ENCODE measurements around the gene CDKL1.
"Not testable (repeated sequence)": the region's sequence is repeated elsewhere in the genome, so short reads cannot be mapped to it uniquely, and the experiment has no call there.

CDKL1 gene

DNA sequence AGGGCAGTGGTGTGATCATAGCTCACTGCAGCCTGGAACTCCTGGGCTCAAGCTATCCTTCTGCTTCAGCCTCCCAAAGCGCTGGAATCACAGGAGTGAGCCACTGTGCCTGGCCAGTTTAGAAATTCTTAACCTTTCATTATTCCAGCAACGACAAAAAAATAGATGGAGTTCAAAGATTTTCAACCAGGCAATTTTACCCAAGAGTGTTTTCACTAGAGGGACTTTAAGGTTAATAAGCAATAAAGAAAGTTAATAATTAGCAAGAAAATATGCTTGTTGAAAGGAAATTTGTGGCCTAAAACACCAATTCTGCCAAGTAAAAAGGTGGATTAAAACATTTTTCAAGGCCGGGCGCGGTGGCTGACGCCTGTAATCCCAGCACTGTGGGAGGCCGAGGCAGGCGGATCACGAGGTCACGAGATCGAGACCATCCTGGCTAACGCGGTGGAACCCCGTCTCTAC lies 14.8 kb downstream of the CDKL1 start:
- Histone ChIP-seq H3K36me3 (ENCODE audit: control insufficient read depth, insufficient read depth, low read length) (no peaks in the 10 kb centered on the region), H3K27me3 (ENCODE audit: control insufficient read depth, insufficient read depth, low read length) (no peaks in the 10 kb centered on the region), H3K9ac (ENCODE audit: low read length) (no peak overlapping the region), H3K9me3 (ENCODE audit: control insufficient read depth, low read length) (no peaks in the 10 kb centered on the region), H3K4me1 (ENCODE audit: control insufficient read depth, insufficient read depth, low read length) (peaks cover 17% of the 10 kb centered on the region), H3K4me3 (ENCODE audit: low read length) (no peak overlapping the region)

GRCh38 chr14:50381008-50381407 lies 15.7 kb downstream of the CDKL1 start:
- H3K4me1 ChIP-seq (ENCODE audit: control insufficient read depth, insufficient read depth, low read length) = peaks cover 20% of the 10 kb centered on the region
- no peak overlapping the region for H3K9ac ChIP-seq (ENCODE audit: low read length)
- no peaks in the 10 kb centered on the region for H3K27me3 ChIP-seq (ENCODE audit: control insufficient read depth, insufficient read depth, low read length)

DNA sequence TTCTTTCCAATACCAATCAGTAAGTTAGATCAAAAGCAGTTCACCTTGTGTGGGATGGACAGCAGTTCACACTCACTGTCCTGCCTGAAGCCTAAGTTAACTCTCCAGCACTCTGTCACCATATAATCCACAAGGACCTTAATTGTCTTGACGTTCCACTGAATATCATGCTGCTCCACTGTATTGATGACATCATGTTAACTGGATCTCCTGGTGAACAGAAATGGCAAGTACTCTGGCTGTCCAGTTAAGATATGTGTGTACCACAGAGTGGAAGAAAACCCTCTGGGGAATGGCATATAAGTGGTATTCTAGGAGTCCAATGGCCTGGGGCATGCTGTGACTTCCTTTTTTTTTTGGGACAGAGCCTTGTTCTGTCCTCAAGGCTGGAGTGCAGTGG lies 16.2 kb downstream of the CDKL1 start:
- Histone ChIP-seq H3K4me1 (ENCODE audit: control insufficient read depth, insufficient read depth, low read length) (peaks cover 20% of the 10 kb centered on the region), H3K36me3 (ENCODE audit: control insufficient read depth, insufficient read depth, low read length) (no peaks in the 10 kb centered on the region), H3K9me3 (ENCODE audit: control insufficient read depth, low read length) (no peaks in the 10 kb centered on the region), H3K9ac (ENCODE audit: low read length) (no peak overlapping the region), H3K4me3 (ENCODE audit: low read length) (no peak overlapping the region), H3K27me3 (ENCODE audit: control insufficient read depth, insufficient read depth, low read length) (no peaks in the 10 kb centered on the region)

More at GRCh38 chr14:50381008-50381407, 15.7 kb downstream of the CDKL1 start:
- Histone ChIP-seq H3K36me3 (ENCODE audit: control insufficient read depth, insufficient read depth, low read length) (no peaks in the 10 kb centered on the region), H3K4me3 (ENCODE audit: low read length) (no peak overlapping the region), H3K9me3 (ENCODE audit: control insufficient read depth, low read length) (no peaks in the 10 kb centered on the region)

GRCh38 chr14:50379563-50379962 lies 17.1 kb downstream of the CDKL1 start:
- Histone ChIP-seq H3K9me3 (ENCODE audit: control insufficient read depth, low read length) (no peaks in the 10 kb centered on the region), H3K4me1 (ENCODE audit: control insufficient read depth, insufficient read depth, low read length) (peaks cover 20% of the 10 kb centered on the region), H3K4me3 (ENCODE audit: low read length) (no peak overlapping the region), H3K9ac (ENCODE audit: low read length) (no peak overlapping the region), H3K36me3 (ENCODE audit: control insufficient read depth, insufficient read depth, low read length) (no peaks in the 10 kb centered on the region), H3K27me3 (ENCODE audit: control insufficient read depth, insufficient read depth, low read length) (no peaks in the 10 kb centered on the region)

DNA sequence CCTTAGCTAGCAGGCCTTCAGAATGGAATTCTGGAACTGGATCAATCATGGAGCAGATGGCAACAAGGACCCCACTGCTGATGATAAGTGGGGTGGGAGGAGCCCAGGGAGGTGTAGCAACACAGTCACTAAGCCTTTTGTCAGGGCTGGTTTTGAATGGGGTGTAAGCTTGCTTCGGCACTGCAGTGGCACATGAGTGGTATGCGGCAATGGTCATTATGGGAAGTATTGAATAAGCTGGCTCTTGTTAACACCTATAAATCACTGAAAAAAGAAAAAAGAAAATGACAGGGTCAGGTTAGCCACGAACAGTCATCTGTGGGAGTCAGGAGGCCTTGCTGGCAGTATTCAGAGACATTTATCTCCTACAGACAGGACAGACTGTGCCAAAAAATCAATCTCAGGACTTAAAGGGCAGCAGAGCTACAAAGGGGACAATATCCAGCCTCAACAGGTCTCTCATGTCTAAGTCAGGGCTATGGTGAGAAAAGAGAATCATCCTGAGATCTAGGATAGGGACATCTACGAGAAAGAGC lies 19.1 kb downstream of the CDKL1 start:
- peaks cover 12% of the 10 kb centered on the region for H3K4me1 ChIP-seq (ENCODE audit: control insufficient read depth, insufficient read depth, low read length)
- no peak overlapping the region for H3K9ac ChIP-seq (ENCODE audit: low read length)
- H3K36me3 ChIP-seq (ENCODE audit: control insufficient read depth, insufficient read depth, low read length) = no peaks in the 10 kb centered on the region
- H3K4me3 ChIP-seq (ENCODE audit: low read length) = no peak overlapping the region
- no peaks in the 10 kb centered on the region for H3K9me3 ChIP-seq (ENCODE audit: control insufficient read depth, low read length)
- no peaks in the 10 kb centered on the region for H3K27me3 ChIP-seq (ENCODE audit: control insufficient read depth, insufficient read depth, low read length)

- no peaks in the 10 kb centered on the region for H3K9me3 ChIP-seq (ENCODE audit: control insufficient read depth, low read length)
- peaks cover 12% of the 10 kb centered on the region for H3K4me1 ChIP-seq (ENCODE audit: control insufficient read depth, insufficient read depth, low read length)
- H3K27me3 ChIP-seq (ENCODE audit: control insufficient read depth, insufficient read depth, low read length) = no peaks in the 10 kb centered on the region
- H3K36me3 ChIP-seq (ENCODE audit: control insufficient read depth, insufficient read depth, low read length) = no peaks in the 10 kb centered on the region
- no peak overlapping the region for H3K9ac ChIP-seq (ENCODE audit: low read length)
- no peak overlapping the region for H3K4me3 ChIP-seq (ENCODE audit: low read length)
Observed at GRCh38 chr14:50375760-50376159, 20.9 kb downstream of the CDKL1 start.

DNA sequence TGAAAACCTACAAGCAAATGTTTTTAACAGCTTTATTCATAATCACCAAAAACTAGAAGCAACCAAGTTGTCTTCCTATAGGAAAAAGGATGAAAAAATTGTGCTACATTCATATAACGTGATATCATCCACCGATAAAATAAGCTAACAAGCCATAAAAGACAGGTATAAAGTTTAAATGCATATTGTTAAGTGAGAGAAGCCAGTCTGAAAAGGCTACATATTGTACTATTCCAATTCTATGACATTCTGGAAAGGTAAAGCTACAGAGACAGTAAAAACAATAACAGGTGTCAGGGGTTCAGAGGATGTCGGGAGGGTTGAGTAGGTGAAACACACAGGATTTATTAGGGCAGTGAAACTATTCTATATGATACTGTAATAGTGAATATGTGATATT lies 22.7 kb downstream of the CDKL1 start:
- Histone ChIP-seq H3K27me3 (ENCODE audit: control insufficient read depth, insufficient read depth, low read length) (no peaks in the 10 kb centered on the region), H3K4me3 (ENCODE audit: low read length) (no peak overlapping the region), H3K36me3 (ENCODE audit: control insufficient read depth, insufficient read depth, low read length) (no peaks in the 10 kb centered on the region), H3K9me3 (ENCODE audit: control insufficient read depth, low read length) (no peaks in the 10 kb centered on the region), H3K9ac (ENCODE audit: low read length) (no peak overlapping the region), H3K4me1 (ENCODE audit: control insufficient read depth, insufficient read depth, low read length) (peaks cover 15% of the 10 kb centered on the region)

GRCh38 chr14:50371546-50371945 lies 25.1 kb downstream of the CDKL1 start:
- H3K4me3 ChIP-seq (ENCODE audit: low read length) = no peak overlapping the region
- peaks cover 14% of the 10 kb centered on the region for H3K4me1 ChIP-seq (ENCODE audit: control insufficient read depth, insufficient read depth, low read length)
- no peaks in the 10 kb centered on the region for H3K9me3 ChIP-seq (ENCODE audit: control insufficient read depth, low read length)
- no peaks in the 10 kb centered on the region for H3K27me3 ChIP-seq (ENCODE audit: control insufficient read depth, insufficient read depth, low read length)
- no peak overlapping the region for H3K9ac ChIP-seq (ENCODE audit: low read length)
- H3K36me3 ChIP-seq (ENCODE audit: control insufficient read depth, insufficient read depth, low read length) = no peaks in the 10 kb centered on the region

GRCh38 chr14:50366589-50366988 lies 30.1 kb downstream of the CDKL1 start:
- Histone ChIP-seq H3K9me3 (ENCODE audit: control insufficient read depth, low read length) (no peaks in the 10 kb centered on the region), H3K9ac (ENCODE audit: low read length) (peak overlapping the region; percentile 33), H3K36me3 (ENCODE audit: control insufficient read depth, insufficient read depth, low read length) (no peaks in the 10 kb centered on the region), H3K4me1 (ENCODE audit: control insufficient read depth, insufficient read depth, low read length) (peaks cover 44% of the 10 kb centered on the region), H3K4me3 (ENCODE audit: low read length) (no peak overlapping the region), H3K27me3 (ENCODE audit: control insufficient read depth, insufficient read depth, low read length) (no peaks in the 10 kb centered on the region)

DNA sequence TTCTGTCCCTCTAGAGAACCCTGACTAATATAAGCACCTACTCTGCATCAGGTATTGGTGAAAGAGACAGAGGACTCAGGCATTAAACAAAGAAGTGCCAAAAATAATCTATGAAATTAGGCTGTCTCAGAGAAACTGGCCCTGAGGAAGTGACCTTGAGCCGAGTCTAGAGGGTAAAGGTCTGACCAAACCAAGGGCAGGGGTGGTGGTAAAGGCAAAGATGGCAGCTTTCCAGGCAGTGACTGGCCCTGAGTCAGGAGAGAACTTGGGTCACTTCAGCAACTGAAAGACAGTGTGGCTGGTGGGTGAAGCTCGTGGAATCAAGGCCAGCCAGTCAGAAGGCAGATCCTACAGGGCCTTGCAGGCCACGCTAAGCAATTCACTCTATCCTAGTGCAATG lies 30.6 kb downstream of the CDKL1 start:
- H3K9me3 ChIP-seq (ENCODE audit: control insufficient read depth, low read length) = no peaks in the 10 kb centered on the region
- no peaks in the 10 kb centered on the region for H3K27me3 ChIP-seq (ENCODE audit: control insufficient read depth, insufficient read depth, low read length)
- no peaks in the 10 kb centered on the region for H3K36me3 ChIP-seq (ENCODE audit: control insufficient read depth, insufficient read depth, low read length)
- H3K4me1 ChIP-seq (ENCODE audit: control insufficient read depth, insufficient read depth, low read length) = peaks cover 44% of the 10 kb centered on the region
- H3K4me3 ChIP-seq (ENCODE audit: low read length) = no peak overlapping the region
- H3K9ac ChIP-seq (ENCODE audit: low read length) = peak overlapping the region; percentile 33

DNA sequence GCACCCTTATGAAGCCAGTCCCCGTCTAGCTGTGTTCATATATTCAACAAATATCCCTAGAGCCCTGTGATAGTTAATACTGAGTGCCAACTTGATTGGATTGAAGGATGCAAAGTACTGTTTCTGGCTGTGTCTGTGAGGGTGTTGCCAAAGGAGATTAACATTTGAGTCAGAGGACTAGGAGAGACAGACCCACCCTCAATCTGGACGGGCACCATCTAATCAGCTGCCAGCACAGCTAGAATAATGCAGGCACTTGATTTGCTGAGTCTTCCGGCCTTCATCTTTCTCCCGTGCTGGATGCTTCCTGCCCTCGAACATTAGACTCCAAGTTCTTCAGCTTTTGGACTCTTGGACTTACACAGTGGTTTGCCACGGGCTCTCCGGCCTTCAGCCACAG lies 31.1 kb downstream of the CDKL1 start:
- H3K27me3 ChIP-seq (ENCODE audit: control insufficient read depth, insufficient read depth, low read length); H3K9me3 ChIP-seq (ENCODE audit: control insufficient read depth, low read length); H3K36me3 ChIP-seq (ENCODE audit: control insufficient read depth, insufficient read depth, low read length); H3K4me3 ChIP-seq (ENCODE audit: low read length): not testable (repeated sequence)
- peak overlapping the region; percentile 33 for H3K9ac ChIP-seq (ENCODE audit: low read length)
- peaks cover 44% of the 10 kb centered on the region for H3K4me1 ChIP-seq (ENCODE audit: control insufficient read depth, insufficient read depth, low read length)

DNA sequence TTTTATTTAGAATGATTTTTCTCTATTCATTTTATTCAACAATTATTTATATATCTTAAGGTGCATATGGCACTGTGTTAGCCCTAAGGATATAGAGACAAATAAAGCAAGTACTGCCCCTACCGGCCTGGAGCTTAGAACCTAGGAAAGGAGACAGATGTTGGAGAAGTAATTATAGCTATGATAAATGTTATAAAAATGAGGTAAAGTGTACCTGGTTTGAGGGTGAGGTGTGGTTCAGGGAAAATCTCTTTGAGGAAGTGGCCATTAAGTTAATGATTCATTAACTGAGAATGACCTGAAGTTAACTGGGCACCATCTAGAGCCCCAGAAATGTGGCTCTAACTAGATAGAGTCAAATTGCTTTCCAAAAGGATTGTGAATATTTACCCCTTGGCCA lies 31.9 kb downstream of the CDKL1 start:
- no peaks in the 10 kb centered on the region for H3K27me3 ChIP-seq (ENCODE audit: control insufficient read depth, insufficient read depth, low read length)
- peaks cover 44% of the 10 kb centered on the region for H3K4me1 ChIP-seq (ENCODE audit: control insufficient read depth, insufficient read depth, low read length)
- no peak overlapping the region for H3K4me3 ChIP-seq (ENCODE audit: low read length)
- no peaks in the 10 kb centered on the region for H3K9me3 ChIP-seq (ENCODE audit: control insufficient read depth, low read length)
- no peaks in the 10 kb centered on the region for H3K36me3 ChIP-seq (ENCODE audit: control insufficient read depth, insufficient read depth, low read length)
- H3K9ac ChIP-seq (ENCODE audit: low read length) = no peak overlapping the region

- H3K4me3 ChIP-seq (ENCODE audit: low read length) = no peak overlapping the region
- no peaks in the 10 kb centered on the region for H3K9me3 ChIP-seq (ENCODE audit: control insufficient read depth, low read length)
- no peaks in the 10 kb centered on the region for H3K36me3 ChIP-seq (ENCODE audit: control insufficient read depth, insufficient read depth, low read length)
- no peaks in the 10 kb centered on the region for H3K27me3 ChIP-seq (ENCODE audit: control insufficient read depth, insufficient read depth, low read length)
- H3K4me1 ChIP-seq (ENCODE audit: control insufficient read depth, insufficient read depth, low read length) = peaks cover 40% of the 10 kb centered on the region
- H3K9ac ChIP-seq (ENCODE audit: low read length) = no peak overlapping the region
Observed at GRCh38 chr14:50363714-50364111, 33.0 kb downstream of the CDKL1 start.
